K562 (cell line): Measurements from ENCODE around the gene CLDND2.

Experiments
- CTCF ChIP-seq, 3 experiments: IDR thresholded peaks in 2 of 3; conservative IDR thresholded peaks in 1 of 3; 2 replicates each; pipeline ENCODE4 v1.5.1; 2011 to 2012; ENCODE audit warnings: low read length in 3 of 3, mild to moderate bottlenecking in 3 of 3, control low read depth in 2 of 3, improper control_type of control experiment in 1 of 3, inconsistent platforms in 1 of 3, low read depth in 1 of 3, mixed read lengths in 1 of 3, moderate library complexity in 1 of 3; ENCODE audit not compliant: insufficient read depth in 2 of 3
- FOXK2 ChIP-seq, 2 experiments: fragments of 450-650 bp; IDR thresholded peaks in 1 of 2; conservative IDR thresholded peaks in 1 of 2; 2 replicates each; pipeline ENCODE4 v1.6.1; 2016; ENCODE audit warnings: low read depth in 2 of 2, mild to moderate bottlenecking in 1 of 2
- FOXM1 ChIP-seq, 2 experiments: fragments of 450-650 bp in 1 of 2; sonication (generic) in 1 of 2; formaldehyde crosslinking in 1 of 2; IDR thresholded peaks; 2 replicates each; pipeline versions ENCODE4 v1.6.1 to v1.9.0; 2017 to 2022; ENCODE audit warnings: low read depth in 2 of 2, mild to moderate bottlenecking in 2 of 2, missing genetic modification reagents in 1 of 2, moderate library complexity in 1 of 2
- NFE2L1 ChIP-seq: fragments of 450-650 bp; IDR thresholded peaks from 2 replicates; pipeline ENCODE4 v1.6.1; 2016; ENCODE audit warnings: missing genetic modification characterization, low read depth, mild to moderate bottlenecking, missing compliant biosample characterization, moderate library complexity, borderline replicate concordance
- POLR2AphosphoS5 ChIP-seq: IDR thresholded peaks from 2 replicates; pipeline ENCODE4 v1.6.1; 2011; ENCODE audit warnings: mild to moderate bottlenecking, low read depth, low read length, moderate library complexity; ENCODE audit not compliant: control insufficient read depth, insufficient read depth
- REST ChIP-seq, 2 experiments: fragments of 450-650 bp; formaldehyde crosslinking in 1 of 2; IDR thresholded peaks; 2 replicates each; pipeline versions ENCODE4 v1.4.0 to v1.6.1; 2014 to 2020; ENCODE audit warnings: mild to moderate bottlenecking in 2 of 2, borderline replicate concordance in 1 of 2, low read depth in 1 of 2
- SP2 ChIP-seq: IDR thresholded peaks from 2 replicates; pipeline ENCODE4 v1.6.1; 2011; ENCODE audit warnings: mild to moderate bottlenecking, low read depth, low read length, moderate library complexity; ENCODE audit not compliant: poor library complexity, severe bottlenecking; ENCODE audit errors: extremely low read depth
- SREBF1 ChIP-seq: fragments of 150-350 bp; IDR thresholded peaks from 2 replicates; pipeline ENCODE4 v1.6.1; 2014; ENCODE audit warnings: antibody characterized with exemption, low read depth, low read length, borderline replicate concordance

- TF ChIP-seq SP2 (no peak), FOXM1 (IDR thresholded peaks at IDR 0.05; ENCODE audit: low read depth) (no peak), FOXM1 (CRISPR knock-in tag; IDR thresholded peaks at IDR 0.05; ENCODE audit: low read depth) (no peak), FOXK2 (conservative IDR thresholded peaks at IDR 0.05 in 1 of 2, IDR thresholded peaks at IDR 0.05 in 1 of 2; ENCODE audit: low read depth in 2 of 2) (no peak), CTCF (IDR thresholded peaks at IDR 0.05 in 2 of 3, conservative IDR thresholded peaks at IDR 0.05 in 1 of 3; ENCODE audit: insufficient read depth in 2 of 3, low read depth in 1 of 3, low read length in 3 of 3) (no peak), REST (IDR thresholded peaks at IDR 0.05; ENCODE audit: borderline replicate concordance) (no peak), REST (CRISPR knock-in tag; IDR thresholded peaks at IDR 0.05; ENCODE audit: low read depth) (no peak), POLR2AphosphoS5 (no peak), SREBF1 (no peak), NFE2L1 (tag) (no peak)
Measured at GRCh38 chr19:51319649-51320279, 49.0 kb downstream of the CLDND2 start.
